Thoracic aorta (tissue), 2 donors: ENCODE results near the gene EMX2. TPM values are rescaled to one million over a fixed set of nuclear protein-coding genes. Genes with fewer than 3 reads are reported as not detected.

Experiments used
- ATAC-seq: fragments of 150-250 bp; one replicate; pipeline ENCODE4 v1.8.0; 2017; ENCODE audit warnings: low read depth; ENCODE audit not compliant: insufficient number of reproducible peaks, low FRiP score
- DNase-seq: peaks from one replicate; pipeline ENCODE4 v3.0.0-alpha.2; 2020; ENCODE audit warnings: low spot score
- H3K27ac ChIP-seq, 2 donors: fragments of 200-600 bp; sonication (generic); 1 replicate in 1 of 2; 2 replicates in 1 of 2; pipeline ENCODE4 v1.5.1; 2016; ENCODE audit warnings: mild to moderate bottlenecking in 2 of 2, moderate library complexity in 2 of 2
- H3K27me3 ChIP-seq: fragments of 200-600 bp; sonication (generic); replicated peaks from 2 replicates; pipeline ENCODE4 v1.6.0; 2016; ENCODE audit warnings: mild to moderate bottlenecking; ENCODE audit not compliant: insufficient read depth
- H3K36me3 ChIP-seq: fragments of 200-600 bp; sonication (generic); one replicate; pipeline ENCODE4 v1.5.1; 2016
- H3K4me1 ChIP-seq, 2 donors: fragments of 200-600 bp; sonication (generic); 1 replicate in 1 of 2; 2 replicates in 1 of 2; pipeline versions ENCODE4 v1.5.1 to v1.6.0; 2016; ENCODE audit warnings: low read depth in 2 of 2, mild to moderate bottlenecking in 1 of 2; ENCODE audit not compliant: control insufficient read depth in 1 of 2
- H3K4me3 ChIP-seq: fragments of 200-600 bp; sonication (generic); 2 replicates; pipeline ENCODE4 v1.5.1; 2016; ENCODE audit warnings: mild to moderate bottlenecking
- H3K9me3 ChIP-seq: fragments of 200-600 bp; sonication (generic); 2 replicates; pipeline ENCODE4 v1.5.1; 2016
- total RNA-seq, 2 donors: library from RNA; depleted of rRNA; stranded (reverse); fragments of >200 nt; gene quantifications; one replicate each; pipeline versions ENCODE4 v1.1.0 to v1.2.3, GENCODE V29; 2016
- TF ChIP-seq, protein P1 (sequence below): fragments of 200-600 bp; sonication (generic); IDR thresholded peaks from one replicate; pipeline ENCODE4 v1.5.1; 2019; ENCODE audit warnings: antibody characterized with exemption

The EMX2 gene
- total RNA-seq, 2 donors from 2014 or later, result not detected

GRCh38 chr10:117509573-117509972 is 33.0 kb upstream of the EMX2 start:
- TF ChIP-seq, protein P1, sequence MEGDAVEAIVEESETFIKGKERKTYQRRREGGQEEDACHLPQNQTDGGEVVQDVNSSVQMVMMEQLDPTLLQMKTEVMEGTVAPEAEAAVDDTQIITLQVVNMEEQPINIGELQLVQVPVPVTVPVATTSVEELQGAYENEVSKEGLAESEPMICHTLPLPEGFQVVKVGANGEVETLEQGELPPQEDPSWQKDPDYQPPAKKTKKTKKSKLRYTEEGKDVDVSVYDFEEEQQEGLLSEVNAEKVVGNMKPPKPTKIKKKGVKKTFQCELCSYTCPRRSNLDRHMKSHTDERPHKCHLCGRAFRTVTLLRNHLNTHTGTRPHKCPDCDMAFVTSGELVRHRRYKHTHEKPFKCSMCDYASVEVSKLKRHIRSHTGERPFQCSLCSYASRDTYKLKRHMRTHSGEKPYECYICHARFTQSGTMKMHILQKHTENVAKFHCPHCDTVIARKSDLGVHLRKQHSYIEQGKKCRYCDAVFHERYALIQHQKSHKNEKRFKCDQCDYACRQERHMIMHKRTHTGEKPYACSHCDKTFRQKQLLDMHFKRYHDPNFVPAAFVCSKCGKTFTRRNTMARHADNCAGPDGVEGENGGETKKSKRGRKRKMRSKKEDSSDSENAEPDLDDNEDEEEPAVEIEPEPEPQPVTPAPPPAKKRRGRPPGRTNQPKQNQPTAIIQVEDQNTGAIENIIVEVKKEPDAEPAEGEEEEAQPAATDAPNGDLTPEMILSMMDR, result no peak
- Histone ChIP-seq H3K4me1 (no peaks in the 10 kb centered on the region), H3K27ac (no peak overlapping the region), H3K9me3 (no peaks in the 10 kb centered on the region), H3K36me3 (no peaks in the 10 kb centered on the region), H3K27me3 (no peaks in the 10 kb centered on the region), H3K4me3 (no peak overlapping the region)
- ATAC-seq, result no peak
- no peak for DNase-seq

DNA sequence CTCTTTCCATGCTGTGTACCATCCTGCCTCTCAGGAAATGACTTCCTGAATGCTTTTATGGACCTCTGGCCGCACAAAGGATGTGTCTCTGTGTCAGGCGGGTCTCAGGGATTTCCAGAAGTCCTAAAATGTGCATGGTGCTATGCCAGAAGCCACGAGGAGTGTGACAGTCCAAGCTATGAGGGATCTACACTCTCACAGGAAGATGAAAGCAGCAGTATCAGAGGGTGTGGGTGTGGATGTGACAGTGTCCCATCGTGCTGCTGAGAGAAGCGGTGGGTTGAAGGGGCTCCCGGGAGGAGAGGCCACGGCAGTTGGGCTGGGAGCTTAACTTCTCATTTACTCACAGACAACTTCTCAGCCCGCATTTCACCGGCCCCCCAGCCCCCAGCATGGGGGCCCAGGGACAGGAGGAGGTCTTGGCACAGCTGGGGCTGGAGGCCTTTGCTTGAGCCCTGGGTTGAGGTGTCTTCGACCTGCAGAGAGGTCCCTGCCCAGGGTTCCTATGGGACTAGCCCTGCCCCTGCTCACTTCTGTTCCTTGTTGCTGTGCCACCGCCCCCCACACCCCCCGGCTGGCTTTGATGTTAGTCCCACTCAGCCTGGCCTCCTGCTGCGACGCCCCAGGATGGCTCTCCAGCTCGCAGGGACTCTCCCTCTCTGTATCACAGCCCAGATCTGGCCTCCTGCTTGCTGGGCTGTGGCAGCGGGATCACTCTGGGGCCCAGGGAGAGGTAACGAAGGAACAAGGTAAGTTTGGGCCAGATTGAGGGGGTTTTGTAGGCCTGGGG is 30.8 kb upstream of the EMX2 start:
- DNase-seq (no peak), ATAC-seq (no peak)
- H3K27ac ChIP-seq, result no peak overlapping the region
- TF ChIP-seq, protein P1, result no peak
- H3K9me3 ChIP-seq, result no peaks in the 10 kb centered on the region
- no peaks in the 10 kb centered on the region for H3K36me3 ChIP-seq
- H3K4me1 ChIP-seq, result no peaks in the 10 kb centered on the region
- no peaks in the 10 kb centered on the region for H3K27me3 ChIP-seq
- H3K4me3 ChIP-seq, result no peak overlapping the region

- TF ChIP-seq, protein P1, result no peak
- no peaks in the 10 kb centered on the region for H3K4me1 ChIP-seq
- no peaks in the 10 kb centered on the region for H3K36me3 ChIP-seq
- DNase-seq, result no peak
- H3K27ac ChIP-seq, result no peak overlapping the region
- no peaks in the 10 kb centered on the region for H3K27me3 ChIP-seq
- no peak overlapping the region for H3K4me3 ChIP-seq
- no peak for ATAC-seq
- H3K9me3 ChIP-seq, result no peaks in the 10 kb centered on the region
These were observed 27.6 kb upstream of the EMX2 start for GRCh38 chr10:117514971-117515370.

DNA sequence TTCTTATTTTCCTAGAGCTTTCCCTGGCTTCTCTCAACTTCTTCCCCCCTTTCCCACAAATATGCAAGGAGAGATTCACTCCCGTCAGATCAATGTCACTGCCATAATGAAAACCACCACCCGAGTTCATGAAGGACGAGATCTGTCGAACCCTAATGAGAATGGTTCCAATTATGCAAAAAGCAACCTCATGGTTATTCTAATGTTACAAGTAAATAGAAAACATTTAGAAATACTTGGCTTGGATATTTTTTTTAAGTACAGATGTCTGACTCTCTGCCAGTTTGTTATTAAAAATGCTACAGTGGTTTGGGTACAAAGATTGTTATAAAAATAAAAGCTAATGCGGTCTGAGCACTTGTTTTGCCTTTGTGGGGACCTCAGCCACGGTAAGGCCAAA is 25.9 kb upstream of the EMX2 start:
- ATAC-seq, result no peak
- no peak for DNase-seq
- Histone ChIP-seq H3K4me1 (no peaks in the 10 kb centered on the region), H3K9me3 (no peaks in the 10 kb centered on the region), H3K27me3 (no peaks in the 10 kb centered on the region), H3K4me3 (no peak overlapping the region), H3K36me3 (no peaks in the 10 kb centered on the region), H3K27ac (no peak overlapping the region)
- TF ChIP-seq, protein P1, result no peak

DNA sequence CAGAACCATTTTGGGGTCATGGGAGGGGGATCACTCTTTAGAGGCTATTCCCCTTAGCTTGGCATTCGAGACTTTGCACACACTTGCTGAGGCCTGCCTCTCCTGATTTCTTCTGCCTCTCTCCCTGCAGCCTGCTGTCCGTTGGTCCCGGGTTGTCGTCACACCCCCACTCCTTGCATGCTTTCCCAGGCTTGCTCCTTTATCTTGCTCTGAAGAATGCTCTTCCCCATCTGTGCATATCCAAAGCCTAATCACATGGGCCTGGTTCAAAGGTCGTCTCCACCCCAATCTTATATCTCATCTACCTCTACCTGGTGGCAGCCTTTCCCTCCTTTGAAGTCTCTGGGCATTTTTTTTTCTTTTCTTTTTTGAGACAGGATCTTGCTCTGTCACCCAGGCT is 24.3 kb upstream of the EMX2 start:
- H3K36me3 ChIP-seq, result no peaks in the 10 kb centered on the region
- H3K9me3 ChIP-seq, result no peaks in the 10 kb centered on the region
- H3K4me1 ChIP-seq, result no peaks in the 10 kb centered on the region
- TF ChIP-seq, protein P1, result no peak
- H3K4me3 ChIP-seq, result no peak overlapping the region
- DNase-seq, result no peak
- H3K27me3 ChIP-seq, result no peaks in the 10 kb centered on the region
- ATAC-seq, result no peak
- no peak overlapping the region for H3K27ac ChIP-seq
